ENCODE measurements around the gene CTNNBIP1.
A peak's percentile ranks its signal among the peaks of the same experiment; 100 is the strongest.
"Not testable (repeated sequence)": the region's sequence is repeated elsewhere in the genome, so short reads cannot be mapped to it uniquely, and the experiment has no call there.

Gene CTNNBIP1

GRCh38 chr1:9910076-9910422 lies at the start of gene CTNNBIP1:
Gene CTNNBIP1 (minus strand): TSS chr1:9910269. CDS start chr1:9872064, 38,205 bp downstream.
- DNase-seq (ENCODE audit: low read depth) = no peak

DNA sequence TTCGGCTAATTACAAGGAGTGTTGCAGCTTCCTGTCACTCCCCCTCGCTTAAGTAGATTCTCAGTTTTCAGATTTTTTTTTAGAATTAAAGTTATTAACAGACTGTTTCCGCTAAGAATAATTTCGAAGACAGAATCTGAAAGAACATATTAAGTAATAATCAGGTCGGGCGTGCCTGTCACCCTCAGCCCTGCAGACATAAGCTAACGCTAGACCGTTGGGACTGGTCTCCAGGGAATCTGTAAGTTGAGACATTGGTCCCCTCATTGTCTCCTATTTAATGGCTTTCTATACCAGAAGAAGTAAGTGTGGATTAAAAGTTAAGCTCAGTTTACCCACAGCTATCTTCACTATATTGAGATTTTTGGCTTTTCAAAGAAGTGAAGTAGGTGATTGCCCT lies 47.7 kb upstream of the CTNNBIP1 start:
- no peak for DNase-seq (ENCODE audit: low read depth)

GRCh38 chr1:9946315-9946714 lies 36.2 kb upstream of the CTNNBIP1 start:
- no peak for DNase-seq (ENCODE audit: low read depth)

GRCh38 chr1:9942939-9943788 lies 33.1 kb upstream of the CTNNBIP1 start, which contains the start of the genes LZIC and NMNAT1:
Gene LZIC (minus strand): TSS chr1:9943391. CDS start chr1:9936619, 6,772 bp downstream.
Gene NMNAT1 (plus strand): TSS chr1:9943475. CDS start chr1:9972074, 28,599 bp downstream.
- DNase-seq (ENCODE audit: low read depth) = peak; percentile 84

DNA sequence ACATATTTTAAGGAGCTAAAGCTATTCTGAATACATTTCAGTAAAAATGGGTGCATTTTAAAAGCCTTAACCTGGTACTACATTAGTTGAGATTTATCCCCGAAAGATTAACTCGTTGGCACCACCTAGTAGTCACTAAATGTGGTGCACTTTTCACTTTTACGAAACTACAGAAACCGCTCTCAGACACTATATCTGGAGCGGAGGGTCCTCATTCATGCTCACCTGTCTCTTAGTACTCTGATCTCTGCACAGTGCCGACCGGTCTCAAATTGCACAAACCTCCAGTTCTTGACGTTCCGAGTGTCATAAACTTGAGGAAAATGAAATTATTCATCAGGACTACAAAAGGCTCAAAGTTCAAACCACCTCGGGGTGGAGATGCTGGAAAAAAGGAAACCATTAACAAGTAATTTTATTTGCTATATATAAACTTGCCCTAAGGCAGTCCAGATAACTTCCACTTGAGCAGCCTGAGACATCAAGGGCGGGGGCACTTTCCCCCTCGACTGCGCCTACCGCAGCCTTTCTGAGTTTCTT lies 32.4 kb upstream of the CTNNBIP1 start:
- no peak for DNase-seq (ENCODE audit: low read depth)

DNA sequence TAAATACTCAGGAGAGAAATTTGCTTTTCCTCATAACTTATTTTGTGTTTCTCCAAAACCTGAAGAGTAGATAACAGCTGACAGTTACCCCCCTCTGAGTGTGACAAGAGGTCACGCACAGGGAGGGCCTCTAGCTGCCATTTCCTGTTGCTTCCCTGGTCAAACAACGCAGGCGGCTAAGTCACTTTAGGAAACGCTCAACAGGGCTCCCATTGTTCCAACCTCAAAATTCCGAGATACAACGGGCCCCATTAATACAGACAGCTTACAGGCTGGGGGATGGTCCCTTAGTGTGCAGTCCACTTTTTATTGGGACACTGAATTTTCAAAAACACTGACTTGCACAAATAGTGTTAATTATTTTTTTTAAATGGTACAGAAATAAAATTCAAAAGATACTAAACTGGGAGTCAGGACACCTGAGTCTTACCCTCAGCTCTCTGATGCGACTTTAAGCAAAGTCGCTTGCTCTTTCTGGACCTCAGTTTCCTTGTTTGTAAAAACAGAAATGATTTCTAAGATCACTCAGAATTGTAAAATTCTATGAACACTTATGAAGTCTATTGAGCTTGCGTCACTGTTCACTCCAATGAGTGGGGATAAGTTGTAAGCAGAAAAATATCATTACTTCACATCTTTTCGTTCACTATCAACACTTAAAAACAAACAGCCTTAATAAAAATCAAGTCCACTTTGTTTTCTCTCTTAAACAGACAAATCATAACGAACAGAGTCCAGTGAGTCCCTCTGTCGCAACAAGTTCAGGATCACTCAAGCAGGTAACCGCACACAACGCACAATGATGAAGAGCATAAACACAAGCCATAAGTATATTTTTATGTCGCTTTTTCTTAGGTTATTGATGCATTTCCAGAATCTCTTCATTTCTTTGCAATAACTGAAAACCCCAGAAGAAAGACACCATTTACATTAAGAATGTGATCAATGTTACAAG lies 19.6 kb upstream of the CTNNBIP1 start:
- no peak for DNase-seq (ENCODE audit: low read depth)

DNA sequence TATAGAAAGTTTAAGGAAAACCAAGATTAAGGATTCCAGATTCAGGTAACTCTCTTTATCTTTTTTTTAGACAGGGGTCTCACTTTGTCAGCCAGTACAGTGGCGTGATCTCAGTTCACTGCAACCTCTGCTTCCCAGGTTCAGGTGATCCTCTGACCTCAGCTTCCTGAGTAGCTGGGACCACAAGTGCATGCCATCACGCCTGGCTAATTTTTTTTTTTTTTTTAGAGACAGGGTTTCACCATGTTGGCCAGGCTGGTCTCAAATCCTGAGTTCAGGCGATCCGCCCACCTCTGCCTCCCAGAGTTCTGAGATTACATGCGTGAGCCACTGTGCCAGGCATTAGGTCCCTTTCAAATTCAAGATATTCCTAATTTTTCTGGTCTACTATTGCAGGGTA lies 17.2 kb upstream of the CTNNBIP1 start:
- DNase-seq (ENCODE audit: low read depth) = no peak

DNA sequence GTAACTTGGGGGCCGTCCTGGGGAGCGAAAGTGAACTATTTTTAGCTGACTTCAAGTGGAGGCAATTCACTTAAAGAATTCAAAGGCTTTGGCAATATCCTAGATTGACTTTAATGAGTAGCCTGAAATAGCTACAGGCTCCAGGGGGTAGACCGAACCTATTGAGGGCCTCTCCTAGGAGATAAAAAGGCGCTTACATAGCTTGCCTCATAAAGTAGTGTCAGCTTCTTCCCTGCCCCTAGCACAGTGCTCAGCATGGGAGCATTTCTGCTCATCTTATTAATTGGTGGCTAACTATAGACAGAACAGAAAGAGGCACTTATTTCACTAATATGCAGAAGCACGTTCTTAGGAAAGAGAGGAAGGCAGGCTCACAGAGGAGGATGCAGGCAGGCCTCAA lies 12.3 kb upstream of the CTNNBIP1 start:
- DNase-seq (ENCODE audit: low read depth) = no peak

DNA sequence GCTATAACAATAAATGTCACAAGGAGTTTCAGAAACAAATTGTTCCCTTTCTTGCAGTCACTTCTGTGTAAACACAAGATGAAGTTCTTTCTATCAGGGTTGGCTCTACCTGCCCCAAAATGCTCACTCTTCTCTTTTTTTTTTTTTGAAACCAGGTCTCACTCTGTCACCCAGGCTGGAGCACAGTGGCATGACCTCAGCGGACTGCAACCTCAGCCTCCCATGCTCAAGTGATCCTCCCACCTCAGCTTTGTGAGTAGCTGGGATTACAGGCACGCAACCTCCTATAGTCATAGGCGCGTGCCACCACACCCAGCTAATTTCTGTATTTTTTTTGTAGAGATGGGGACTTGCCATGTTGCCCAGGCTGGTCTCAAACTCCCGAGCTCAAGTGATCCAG lies 10.5 kb upstream of the CTNNBIP1 start:
- DNase-seq (ENCODE audit: low read depth) = no peak

GRCh38 chr1:9917901-9918300 lies 7.8 kb upstream of the CTNNBIP1 start:
- no peak for DNase-seq (ENCODE audit: low read depth)

DNA sequence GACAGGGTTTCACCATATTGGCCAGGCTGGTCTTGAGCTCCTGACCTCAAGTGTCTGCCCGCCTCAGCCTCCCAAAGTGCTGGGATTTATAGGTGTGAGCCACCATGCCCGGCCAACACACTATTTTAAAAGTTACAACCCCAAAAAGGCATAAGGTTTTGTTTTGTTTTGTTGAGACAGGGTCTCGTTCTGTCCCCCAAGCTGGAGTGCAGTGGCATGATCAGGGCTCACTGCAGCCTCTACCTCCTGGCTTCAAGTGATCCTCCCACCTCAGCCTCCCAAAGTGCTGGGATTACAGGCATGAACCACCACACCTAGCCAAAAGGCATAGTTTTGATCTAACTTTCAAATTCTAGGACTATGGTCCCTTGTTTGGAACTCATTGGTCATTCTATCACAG lies 7.4 kb upstream of the CTNNBIP1 start:
- not testable (repeated sequence) for DNase-seq (ENCODE audit: low read depth)

DNA sequence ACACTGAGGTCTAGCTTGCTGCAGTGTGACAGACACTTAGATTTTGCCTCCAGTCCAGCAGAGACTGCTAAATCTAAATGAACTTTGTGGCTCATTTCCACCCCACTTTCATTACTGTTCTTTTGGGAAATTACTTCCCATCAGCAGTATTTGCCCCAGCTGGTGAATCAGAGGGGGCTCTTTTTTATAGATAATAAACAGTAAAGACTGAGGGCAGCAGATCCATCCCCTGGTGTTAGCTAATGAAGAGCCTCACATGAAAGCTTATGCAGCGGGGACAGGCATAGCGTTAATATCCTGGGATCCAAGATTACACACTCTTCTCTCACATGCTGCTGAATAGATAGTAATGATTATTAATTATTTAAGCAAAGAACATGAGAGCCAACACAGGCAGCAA lies 6.4 kb upstream of the CTNNBIP1 start:
- no peak for DNase-seq (ENCODE audit: low read depth)

GRCh38 chr1:9914610-9914937 lies 4.5 kb upstream of the CTNNBIP1 start:
- no peak for DNase-seq (ENCODE audit: low read depth)

DNA sequence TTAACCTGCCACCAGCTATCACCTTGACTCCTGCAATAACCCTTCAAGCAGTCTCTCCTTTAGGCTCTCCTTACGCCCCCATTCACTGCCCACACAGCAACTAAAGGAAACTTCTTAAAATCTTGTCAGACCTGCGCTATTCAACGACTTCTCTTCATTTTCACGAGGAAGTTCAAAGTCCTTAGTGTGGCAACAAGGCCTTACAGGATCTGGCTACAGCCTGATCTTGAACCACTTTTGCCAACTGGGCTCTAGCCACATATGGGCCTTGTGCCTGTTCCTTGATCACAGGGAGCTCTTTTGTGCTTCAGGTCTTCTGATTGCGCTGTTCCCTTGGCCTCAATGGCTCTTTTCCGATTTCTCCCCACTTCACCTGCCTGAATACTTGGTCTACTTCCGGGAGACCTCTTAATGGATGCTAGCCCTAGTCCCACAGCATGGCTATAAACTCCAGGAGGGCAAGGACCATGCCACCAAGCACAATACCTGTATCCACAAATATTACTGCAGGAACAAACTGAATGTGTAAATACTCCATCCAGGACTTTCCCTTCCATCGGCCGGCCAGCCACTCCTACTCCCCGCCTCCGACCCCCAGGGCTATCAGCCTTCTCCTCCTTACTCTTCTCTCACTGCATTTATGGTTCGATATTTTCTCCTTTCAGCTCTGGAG lies 2.3 kb upstream of the CTNNBIP1 start:
- DNase-seq (ENCODE audit: low read depth) = no peak

- DNase-seq (ENCODE audit: low read depth) = peak; percentile 100
Measured at GRCh38 chr1:9910423-9911178, 532 bp upstream of the CTNNBIP1 start.

- peak; percentile 13 for DNase-seq (ENCODE audit: low read depth)
Measured at GRCh38 chr1:9909234-9910046, 629 bp downstream of the CTNNBIP1 start.

DNA sequence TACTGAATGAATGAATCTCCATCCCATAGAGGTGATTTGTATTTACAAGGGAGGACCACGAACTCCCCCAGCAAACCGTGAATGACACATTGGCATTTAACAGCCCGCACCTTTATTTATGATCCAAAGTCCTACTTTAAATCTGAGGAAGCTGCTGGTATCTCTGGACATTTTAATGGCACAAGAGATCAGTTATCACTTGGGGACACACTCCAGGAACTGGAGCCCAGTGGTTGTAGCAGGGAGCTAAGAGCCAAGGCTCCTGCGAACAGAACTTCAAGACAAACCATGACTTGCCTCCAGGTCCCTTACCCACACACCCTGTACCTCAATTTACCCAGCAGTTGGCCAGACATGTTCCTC lies 1.2 kb downstream of the CTNNBIP1 start:
- DNase-seq (ENCODE audit: low read depth) = no peak

- DNase-seq (ENCODE audit: low read depth) = no peak
Measured at GRCh38 chr1:9907441-9907840, 2.6 kb downstream of the CTNNBIP1 start.

- no peak for DNase-seq (ENCODE audit: low read depth)
Measured at GRCh38 chr1:9906466-9906865, 3.6 kb downstream of the CTNNBIP1 start.

GRCh38 chr1:9905010-9905409 lies 5.1 kb downstream of the CTNNBIP1 start:
- no peak for DNase-seq (ENCODE audit: low read depth)

DNA sequence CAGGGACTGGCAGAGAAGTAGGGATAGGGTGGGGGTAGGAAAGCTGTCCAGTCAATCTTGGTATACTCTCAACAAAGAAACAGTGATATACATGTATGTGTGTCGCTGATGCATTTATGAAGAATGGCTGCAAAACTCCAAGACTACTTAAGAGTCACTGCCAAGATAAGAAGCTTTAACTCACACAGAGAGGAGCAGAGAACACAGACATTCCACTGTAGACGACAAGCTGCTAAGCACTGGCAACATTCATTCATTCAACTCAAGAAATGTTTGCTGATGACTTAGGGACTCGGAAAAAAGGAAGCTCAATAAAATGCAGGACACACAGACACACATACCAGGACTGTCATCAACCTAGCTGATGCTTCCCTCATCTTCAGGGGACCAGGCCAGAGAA lies 5.5 kb downstream of the CTNNBIP1 start:
- DNase-seq (ENCODE audit: low read depth) = no peak
